NCI-H2171 (cell line): ENCODE measurements around the gene DGKG.

ENCODE experiments used
- DNase-seq: peaks from one replicate; lab custom pipeline; 2025; lab: John Stamatoyannopoulos, UW

DGKG gene

GRCh38 chr3:186275436-186275835 is 86.6 kb downstream of the DGKG start:
- no peak for DNase-seq

- no peak for DNase-seq
Observed at GRCh38 chr3:186273586-186273985, 88.4 kb downstream of the DGKG start.

- no peak for DNase-seq
Observed at GRCh38 chr3:186270701-186271100, 91.3 kb downstream of the DGKG start.

- no peak for DNase-seq
Observed at GRCh38 chr3:186268616-186269448, 93.2 kb downstream of the DGKG start.

GRCh38 chr3:186267758-186268157 is 94.3 kb downstream of the DGKG start:
- no peak for DNase-seq

- no peak for DNase-seq
Observed at GRCh38 chr3:186264608-186265400, 97.2 kb downstream of the DGKG start.

DNA sequence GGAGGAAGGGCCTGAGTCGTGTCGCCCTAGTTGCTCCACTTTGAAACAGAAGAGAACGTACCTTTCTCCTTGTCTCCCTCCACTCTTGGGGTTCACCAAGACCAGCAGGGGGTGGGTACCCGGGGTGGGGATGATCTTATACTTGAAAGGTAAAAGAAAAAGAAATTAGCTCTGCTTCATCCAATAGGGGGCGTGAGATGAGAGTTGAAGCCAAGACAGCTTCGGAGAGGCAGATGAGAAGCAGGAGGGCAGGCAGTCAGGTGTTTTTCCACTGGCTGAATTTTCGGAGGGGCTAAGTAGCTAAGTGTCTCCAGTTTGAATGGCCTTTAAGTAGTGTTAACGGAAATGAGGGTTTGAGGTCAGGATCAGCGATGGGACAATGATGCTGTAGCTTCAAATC is 100.4 kb downstream of the DGKG start:
- DNase-seq = no peak

DNA sequence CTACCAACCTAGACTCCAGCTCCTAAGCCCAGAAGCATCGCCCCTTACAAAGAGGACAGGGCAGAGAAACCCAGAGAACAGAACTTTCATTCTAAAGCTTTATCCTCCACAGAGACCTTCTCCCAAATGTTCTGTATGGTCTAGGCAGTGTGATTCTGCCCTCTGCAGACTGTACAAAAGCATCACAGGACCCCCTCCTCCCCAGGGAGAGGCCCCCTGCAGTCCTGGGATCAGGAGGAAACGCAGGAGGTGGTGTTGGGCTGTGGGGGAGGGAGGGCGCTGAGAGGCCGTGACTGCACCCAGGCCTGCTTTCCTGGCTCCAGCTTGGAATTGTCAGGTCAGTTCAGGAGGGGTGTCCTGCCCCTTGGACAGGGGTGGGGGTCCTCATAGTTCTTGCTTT is 101.3 kb downstream of the DGKG start:
- no peak for DNase-seq

DNA sequence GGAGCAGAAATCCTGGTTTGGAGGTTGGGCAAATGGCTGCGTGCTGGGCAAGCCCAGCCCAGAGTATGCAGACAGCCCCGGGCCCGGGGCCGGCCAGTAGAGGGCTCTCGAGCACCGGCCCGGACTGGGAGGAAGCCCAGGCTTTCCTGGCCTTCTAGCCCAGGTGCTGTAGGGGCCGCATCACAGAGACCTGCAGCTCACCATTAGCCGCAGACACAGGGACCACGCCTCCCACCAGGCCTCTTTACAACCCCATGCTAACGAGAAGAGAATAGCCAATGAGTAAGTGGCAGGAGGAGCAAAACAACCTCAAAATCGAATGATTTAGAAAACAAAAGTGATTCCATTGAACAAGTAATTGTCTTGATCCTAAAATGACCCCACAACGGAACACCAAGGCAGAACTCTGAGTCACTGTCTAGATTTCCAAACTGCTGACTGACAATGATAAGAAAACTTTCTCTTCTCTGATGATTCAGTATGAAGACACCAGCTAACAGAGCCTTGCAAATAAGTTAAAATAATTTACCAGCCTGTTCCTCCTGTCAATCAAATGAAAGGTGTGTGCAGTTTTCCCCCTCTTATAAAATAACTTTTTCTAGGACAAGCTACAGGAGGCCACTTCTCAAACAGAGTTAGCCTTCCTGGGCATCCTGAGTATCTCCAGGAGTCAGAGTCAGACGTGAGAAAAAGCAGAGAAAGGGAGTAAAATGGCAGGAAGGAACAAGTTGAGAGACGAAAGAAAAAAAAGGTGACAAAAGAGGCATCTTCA is 102.2 kb downstream of the DGKG start:
- DNase-seq = no peak

DNA sequence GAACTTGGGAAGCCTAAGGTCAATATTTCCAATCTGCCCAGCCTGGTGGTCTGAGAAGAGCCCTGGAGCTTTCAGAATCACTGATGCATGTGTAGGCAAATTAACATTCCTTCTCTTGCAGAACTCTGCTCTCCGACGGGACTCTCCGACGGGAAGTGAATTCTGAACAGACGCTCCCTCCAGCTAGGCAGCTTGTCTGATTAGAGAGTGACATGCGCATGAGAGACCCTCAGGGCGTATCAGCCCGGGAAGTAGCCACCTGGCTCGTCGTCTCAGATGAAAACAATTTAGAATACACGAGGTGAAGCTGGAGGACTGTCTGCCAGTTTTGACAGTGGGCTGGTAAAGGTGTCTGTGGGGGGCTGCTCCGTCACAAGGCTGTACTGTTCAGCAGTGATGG is 103.1 kb downstream of the DGKG start:
- DNase-seq = no peak

- no peak for DNase-seq
Observed at GRCh38 chr3:186257866-186258265, 104.2 kb downstream of the DGKG start.

DNA sequence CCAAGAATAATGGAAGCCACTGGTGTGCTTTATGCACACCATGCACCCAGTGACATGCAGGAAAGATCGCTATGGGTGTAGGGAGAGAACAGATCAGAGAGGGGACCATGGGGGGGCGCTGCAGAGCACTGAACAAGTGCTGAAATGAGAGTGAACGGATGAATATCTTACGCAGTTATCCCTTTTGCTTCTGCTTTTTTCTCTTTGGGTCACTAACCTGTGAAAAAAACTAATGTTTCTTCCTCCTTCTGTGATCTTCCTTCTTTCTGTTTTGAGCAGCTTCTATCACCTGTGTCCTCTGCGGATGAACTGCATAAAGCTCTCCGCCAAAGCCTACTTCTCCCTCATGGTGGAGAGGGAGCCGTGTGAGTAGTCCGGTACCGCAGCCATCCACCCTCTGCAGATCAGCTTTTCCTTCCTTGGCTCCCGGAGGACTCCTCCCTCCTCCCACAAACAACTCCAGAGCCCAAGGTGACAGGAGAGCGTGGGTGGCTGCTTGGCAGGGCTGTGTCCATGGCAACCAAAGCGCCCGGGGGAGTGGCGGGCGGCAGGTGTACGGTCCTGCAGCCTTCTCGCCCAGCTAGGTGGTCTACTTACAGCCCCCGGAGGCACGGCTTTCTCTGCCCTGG is 106.2 kb downstream of the DGKG start:
- DNase-seq = no peak

DNA sequence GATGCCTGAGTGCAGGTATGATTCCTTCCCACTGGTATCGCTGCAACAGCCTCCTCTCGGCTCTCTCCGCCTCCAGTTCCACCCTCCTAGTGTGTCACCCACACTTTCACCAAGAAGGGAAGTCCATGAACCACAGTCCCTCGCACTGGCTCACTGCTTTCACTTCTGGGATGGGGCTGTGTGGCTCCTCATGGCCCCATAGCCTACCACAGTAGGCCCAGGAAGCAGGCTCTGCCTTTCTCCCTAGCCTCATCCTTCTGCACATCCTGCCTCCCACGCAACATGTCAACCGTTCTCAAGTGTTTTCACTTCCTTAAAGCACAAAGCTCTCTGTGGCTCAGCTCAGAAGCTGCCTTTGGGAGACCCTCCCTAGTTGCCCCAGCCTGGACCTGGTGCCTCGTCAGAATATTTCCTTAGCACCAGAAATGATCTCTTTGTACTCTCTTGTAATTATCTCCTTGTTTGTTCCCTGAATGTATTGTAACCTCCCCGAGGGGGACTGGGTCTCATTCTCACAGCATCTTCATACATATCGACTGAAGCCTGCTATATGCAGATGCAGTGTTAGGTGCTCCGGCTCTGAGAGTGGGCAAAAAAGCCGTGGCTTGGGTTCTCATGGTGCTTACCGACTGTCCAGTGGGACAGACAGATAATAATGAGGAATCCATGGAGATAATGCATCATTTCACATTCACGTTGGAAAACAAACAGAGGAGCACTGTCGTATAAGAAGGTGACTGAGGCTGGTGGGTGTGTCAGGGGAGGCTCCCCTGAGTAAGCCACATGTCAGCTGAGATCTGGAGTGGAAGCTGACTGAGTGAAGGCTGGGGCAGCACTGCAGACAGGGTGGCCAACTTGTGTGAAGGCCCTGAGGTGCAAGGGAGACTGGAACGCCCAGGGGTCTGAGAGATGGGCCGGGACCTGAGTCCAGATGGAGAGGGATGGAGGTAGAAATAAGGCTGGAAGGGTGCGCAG is 107.1 kb downstream of the DGKG start:
- no peak for DNase-seq

GRCh38 chr3:186251948-186252619 is 110.0 kb downstream of the DGKG start:
- DNase-seq = no peak

- no peak for DNase-seq
Observed at GRCh38 chr3:186248850-186249249, 113.2 kb downstream of the DGKG start.

- no peak for DNase-seq
Observed at GRCh38 chr3:186247821-186248814, 113.9 kb downstream of the DGKG start.

GRCh38 chr3:186246941-186247340 is 115.1 kb downstream of the DGKG start:
- no peak for DNase-seq

- DNase-seq = no peak
Observed at GRCh38 chr3:186244016-186244415, 118.0 kb downstream of the DGKG start.
